Endodermal cell (in vitro differentiated cells): Measurements from ENCODE around the gene WDTC1. TPM values are rescaled to one million over a fixed set of nuclear protein-coding genes. Genes with fewer than 3 reads are reported as not detected.

Experiments used
- DNase-seq: peaks from one replicate; pipeline ENCODE4 v3.0.0-alpha.2; 2017
- H3K27ac ChIP-seq: 2 replicates; pipeline ENCODE4 v1.5.1; 2013; ENCODE audit warnings: mild to moderate bottlenecking, low read depth, low read length, moderate library complexity
- H3K27me3 ChIP-seq: 2 replicates; pipeline ENCODE4 v1.6.1; 2013; ENCODE audit warnings: mild to moderate bottlenecking, low read length, moderate library complexity; ENCODE audit not compliant: insufficient read depth, control insufficient read depth, poor library complexity, severe bottlenecking
- H3K36me3 ChIP-seq: 2 replicates; pipeline ENCODE4 v1.7.0; 2013; ENCODE audit warnings: mild to moderate bottlenecking, low read length, moderate library complexity; ENCODE audit not compliant: control insufficient read depth, insufficient read depth
- H3K4me1 ChIP-seq: one replicate; pipeline ENCODE4 v1.7.0; 2013; ENCODE audit warnings: low read length; ENCODE audit not compliant: control insufficient read depth, insufficient read depth
- H3K4me3 ChIP-seq: 2 replicates; pipeline ENCODE4 v1.5.1; 2013; ENCODE audit warnings: mild to moderate bottlenecking, low read length, moderate library complexity
- H3K9ac ChIP-seq: 2 replicates; pipeline ENCODE4 v1.6.1; 2013; ENCODE audit warnings: mild to moderate bottlenecking, low read length, moderate library complexity; ENCODE audit not compliant: poor library complexity, severe bottlenecking; ENCODE audit errors: extremely low read depth
- H3K9me3 ChIP-seq: 2 replicates; pipeline ENCODE4 v1.6.1; 2013; ENCODE audit warnings: mild to moderate bottlenecking, low read length, moderate library complexity; ENCODE audit not compliant: control insufficient read depth
- H3K27ac Mint-ChIP-seq: 2 replicates; pipeline ENCODE4 v1.8.0; 2020; ENCODE audit warnings: mixed read lengths
- H3K27me3 Mint-ChIP-seq: 2 replicates; pipeline ENCODE4 v1.8.0; 2021; ENCODE audit warnings: mild to moderate bottlenecking, mixed read lengths; ENCODE audit not compliant: insufficient read depth
- H3K36me3 Mint-ChIP-seq: 2 replicates; pipeline ENCODE4 v1.8.0; 2020; ENCODE audit warnings: low read depth, mixed read lengths
- H3K4me1 Mint-ChIP-seq: 2 replicates; pipeline ENCODE4 v1.8.0; 2020; ENCODE audit warnings: mixed read lengths
- H3K4me3 Mint-ChIP-seq: 2 replicates; pipeline ENCODE4 v1.8.0; 2020; ENCODE audit warnings: mild to moderate bottlenecking, moderate library complexity, mixed read lengths
- H3K9me3 Mint-ChIP-seq: 2 replicates; pipeline ENCODE4 v1.8.0; 2020; ENCODE audit warnings: mild to moderate bottlenecking, mixed read lengths
- whole genome bisulfite sequencing, 2 experiments: methylation state at CpG; one replicate each; pipeline versions ENCODE4 v1.1.5 to v1.1.7; 2013; ENCODE audit warnings: missing lambda C conversion rate in 2 of 2, mixed read lengths in 1 of 2; ENCODE audit not compliant: insufficient coverage in 1 of 2, insufficient read length in 1 of 2; 5-methylcytosine and 5-hydroxymethylcytosine counted together
- total RNA-seq, 2 donors: library from RNA; stranded (reverse); fragmentation: NEBNext Ultra II Directional in 1 of 2; extraction: Animal tissue kit (Norgen Biotek cat#: 25700) in 1 of 2; gene quantifications; 2 replicates in 1 of 2; 3 replicates in 1 of 2; pipeline ENCODE4 v1.2.1, GENCODE V29; 2021
- TF ChIP-seq, protein P1 (sequence below): fragments of 200-600 bp; sonication (generic); conservative IDR thresholded peaks from 2 replicates; pipeline ENCODE4 v1.5.0; 2021; ENCODE audit warnings: antibody characterized with exemption, mild to moderate bottlenecking

The WDTC1 gene
- total RNA-seq, 2 donors from 2014 or later = 34.7 to 41.9 TPM

DNA sequence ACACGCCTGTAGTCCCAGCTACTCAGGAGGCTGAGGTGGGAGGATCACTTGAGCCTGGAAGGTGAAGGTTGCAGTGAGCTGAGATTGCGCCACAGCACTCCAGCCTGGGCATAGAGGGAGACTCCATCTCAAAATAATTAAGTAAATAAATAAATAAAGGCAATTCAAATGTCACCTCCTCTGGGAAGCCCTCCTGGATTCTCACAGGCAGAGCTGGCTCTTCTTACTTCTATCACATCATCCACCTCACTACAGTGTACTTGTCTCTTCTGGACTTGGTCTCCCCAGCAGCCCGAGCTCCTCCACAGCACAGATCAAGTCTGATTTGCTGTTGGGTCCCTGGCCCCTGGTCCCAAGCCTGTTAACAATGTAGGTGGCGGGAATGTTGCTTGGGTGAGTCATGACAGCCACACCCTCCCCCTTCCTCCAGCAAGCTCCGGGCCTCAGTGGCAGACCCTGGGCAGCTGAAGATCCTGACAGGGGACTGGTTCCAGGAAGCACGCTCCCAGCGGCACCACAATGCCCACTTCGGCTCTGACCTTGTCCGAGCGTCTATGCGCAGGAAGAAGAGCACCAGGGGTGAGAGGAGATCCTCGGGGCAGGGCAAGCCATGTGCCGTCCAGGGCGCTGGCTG is 112.7 kb downstream of the WDTC1 start:
- Mint-ChIP-seq H3K4me1 (peaks cover 8% of the 10 kb centered on the region), H3K27ac (peak overlapping the region; percentile 48), H3K4me3 (no peak overlapping the region), H3K36me3 (peaks cover 4% of the 10 kb centered on the region), H3K9me3 (peaks cover 5% of the 10 kb centered on the region), H3K27me3 (peaks cover 11% of the 10 kb centered on the region)
- Histone ChIP-seq H3K4me3 (no peak overlapping the region), H3K9ac (no peak overlapping the region), H3K27me3 (peaks cover 16% of the 10 kb centered on the region), H3K4me1 (no peaks in the 10 kb centered on the region), H3K9me3 (no peaks in the 10 kb centered on the region), H3K36me3 (no peaks in the 10 kb centered on the region), H3K27ac (no peak overlapping the region)
- peak; percentile 63 for DNase-seq
- TF ChIP-seq, protein P1, sequence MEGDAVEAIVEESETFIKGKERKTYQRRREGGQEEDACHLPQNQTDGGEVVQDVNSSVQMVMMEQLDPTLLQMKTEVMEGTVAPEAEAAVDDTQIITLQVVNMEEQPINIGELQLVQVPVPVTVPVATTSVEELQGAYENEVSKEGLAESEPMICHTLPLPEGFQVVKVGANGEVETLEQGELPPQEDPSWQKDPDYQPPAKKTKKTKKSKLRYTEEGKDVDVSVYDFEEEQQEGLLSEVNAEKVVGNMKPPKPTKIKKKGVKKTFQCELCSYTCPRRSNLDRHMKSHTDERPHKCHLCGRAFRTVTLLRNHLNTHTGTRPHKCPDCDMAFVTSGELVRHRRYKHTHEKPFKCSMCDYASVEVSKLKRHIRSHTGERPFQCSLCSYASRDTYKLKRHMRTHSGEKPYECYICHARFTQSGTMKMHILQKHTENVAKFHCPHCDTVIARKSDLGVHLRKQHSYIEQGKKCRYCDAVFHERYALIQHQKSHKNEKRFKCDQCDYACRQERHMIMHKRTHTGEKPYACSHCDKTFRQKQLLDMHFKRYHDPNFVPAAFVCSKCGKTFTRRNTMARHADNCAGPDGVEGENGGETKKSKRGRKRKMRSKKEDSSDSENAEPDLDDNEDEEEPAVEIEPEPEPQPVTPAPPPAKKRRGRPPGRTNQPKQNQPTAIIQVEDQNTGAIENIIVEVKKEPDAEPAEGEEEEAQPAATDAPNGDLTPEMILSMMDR = no peak
- 91 to 98% methylated on average over 8 to 14 of the region's 14 CpGs for WGBS, 2 experiments

DNA sequence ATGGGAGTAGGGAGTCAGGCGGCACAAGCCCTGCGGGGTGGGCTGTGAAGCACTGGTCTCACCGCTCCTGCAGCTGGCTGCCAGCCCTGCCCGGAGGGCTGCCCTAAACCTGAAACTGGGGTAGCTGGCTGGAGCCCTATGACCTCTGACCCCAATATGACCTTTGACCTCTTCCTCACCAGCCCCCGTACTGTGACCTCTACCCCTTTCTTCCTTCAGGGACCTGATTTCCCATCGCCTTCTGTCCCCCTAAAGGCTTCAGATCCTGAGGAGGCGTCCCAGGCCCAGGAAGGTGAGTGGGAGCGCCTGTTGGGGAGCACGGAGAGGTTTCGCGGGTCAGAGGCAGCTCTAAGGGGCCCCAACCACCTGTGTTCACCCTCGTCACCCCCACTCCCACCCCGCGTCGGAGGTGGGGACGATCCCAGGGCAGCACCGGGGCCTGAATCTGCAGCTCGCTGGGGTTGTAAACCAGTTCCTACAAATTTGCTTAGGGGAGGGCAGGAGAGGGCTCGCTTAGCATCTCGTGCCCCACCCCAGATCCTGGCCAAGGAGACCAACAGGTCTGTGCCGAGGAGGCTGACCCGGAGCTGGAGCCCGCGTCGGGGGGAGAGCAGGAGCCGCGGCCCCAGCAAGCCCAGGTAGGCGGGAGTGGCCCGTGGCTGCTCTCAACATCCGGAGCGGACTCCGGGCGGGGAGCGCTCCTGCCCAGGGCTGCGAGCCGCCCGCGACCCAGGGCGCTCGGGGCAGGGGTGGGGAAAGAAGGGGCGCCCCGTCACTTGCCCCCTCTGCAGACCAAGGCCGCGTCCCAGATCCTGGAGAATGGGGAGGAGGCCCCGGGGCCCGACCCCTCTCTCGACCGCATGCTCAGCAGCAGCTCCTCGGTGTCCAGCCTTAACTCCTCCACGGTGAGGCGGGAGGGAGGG is 114.7 kb downstream of the WDTC1 start:
- Histone ChIP-seq H3K9me3 (no peaks in the 10 kb centered on the region), H3K27me3 (peaks cover 16% of the 10 kb centered on the region), H3K4me3 (peak overlapping the region; percentile 73), H3K4me1 (no peaks in the 10 kb centered on the region), H3K9ac (no peak overlapping the region), H3K27ac (no peak overlapping the region), H3K36me3 (no peaks in the 10 kb centered on the region)
- 17% methylated on average over 16 to 51 of the region's 51 CpGs for WGBS, 2 experiments
- DNase-seq = peak; percentile 92
- H3K4me1 Mint-ChIP-seq = no peaks in the 10 kb centered on the region
- TF ChIP-seq, protein P1 = no peak
- peaks cover 11% of the 10 kb centered on the region for H3K27me3 Mint-ChIP-seq
- peaks cover 4% of the 10 kb centered on the region for H3K36me3 Mint-ChIP-seq
- peak overlapping the region; percentile 60 for H3K4me3 Mint-ChIP-seq
- no peak overlapping the region for H3K27ac Mint-ChIP-seq
- H3K9me3 Mint-ChIP-seq = peaks cover 5% of the 10 kb centered on the region

DNA sequence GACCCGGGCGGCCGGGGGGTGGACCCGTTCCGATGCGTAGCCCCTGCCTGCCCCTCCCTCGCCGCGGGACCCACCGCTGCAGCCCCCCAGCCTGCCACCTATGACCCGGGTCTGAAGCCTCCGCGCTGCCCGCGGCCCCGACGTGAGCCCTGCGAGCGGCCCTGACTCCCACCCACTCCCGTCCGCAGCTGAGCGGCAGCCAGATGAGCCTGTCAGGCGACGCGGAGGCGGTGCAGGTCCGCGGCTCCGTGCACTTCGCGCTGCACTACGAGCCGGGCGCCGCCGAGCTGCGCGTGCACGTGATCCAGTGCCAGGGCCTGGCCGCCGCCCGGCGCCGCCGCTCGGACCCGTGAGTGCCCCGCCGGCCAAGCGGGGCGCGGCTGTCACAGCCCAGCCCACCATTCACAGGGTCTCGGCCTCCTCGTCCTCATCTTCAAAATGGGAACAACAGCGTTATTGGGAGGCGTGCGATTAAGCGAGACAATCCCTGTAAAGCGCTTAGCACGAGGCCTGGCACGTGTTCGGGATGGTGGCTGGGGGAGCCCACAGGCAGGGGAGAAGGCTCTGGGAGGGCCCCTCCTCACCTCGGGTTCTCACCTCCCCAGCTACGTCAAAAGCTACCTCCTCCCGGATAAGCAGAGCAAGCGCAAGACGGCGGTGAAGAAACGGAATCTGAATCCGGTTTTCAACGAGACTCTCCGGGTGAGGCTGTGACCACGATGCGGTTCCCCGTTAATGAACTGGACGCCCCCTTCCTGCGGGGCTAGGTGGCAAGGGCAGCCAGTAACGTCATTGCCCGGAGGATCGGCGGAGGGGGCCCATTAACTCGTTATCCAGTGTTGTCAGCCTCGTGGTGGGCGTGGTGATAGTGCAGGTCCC is 115.6 kb downstream of the WDTC1 start:
- no peak overlapping the region for H3K27ac Mint-ChIP-seq
- H3K27ac ChIP-seq = no peak overlapping the region
- peak overlapping the region; percentile 73 for H3K4me3 ChIP-seq
- peak overlapping the region; percentile 60 for H3K4me3 Mint-ChIP-seq
- H3K27me3 Mint-ChIP-seq = peaks cover 11% of the 10 kb centered on the region
- H3K9me3 ChIP-seq = no peaks in the 10 kb centered on the region
- no peak overlapping the region for H3K9ac ChIP-seq
- TF ChIP-seq, protein P1 = no peak
- peaks cover 4% of the 10 kb centered on the region for H3K36me3 Mint-ChIP-seq
- no peaks in the 10 kb centered on the region for H3K36me3 ChIP-seq
- WGBS, 2 experiments = 16 to 31% methylated on average over 40 to 84 of the region's 84 CpGs
- DNase-seq = peak; percentile 94
- H3K4me1 Mint-ChIP-seq = no peaks in the 10 kb centered on the region
- peaks cover 16% of the 10 kb centered on the region for H3K27me3 ChIP-seq
- peaks cover 5% of the 10 kb centered on the region for H3K9me3 Mint-ChIP-seq
- no peaks in the 10 kb centered on the region for H3K4me1 ChIP-seq
